ENCODE results near the gene KCTD15.

KCTD15 gene

DNA sequence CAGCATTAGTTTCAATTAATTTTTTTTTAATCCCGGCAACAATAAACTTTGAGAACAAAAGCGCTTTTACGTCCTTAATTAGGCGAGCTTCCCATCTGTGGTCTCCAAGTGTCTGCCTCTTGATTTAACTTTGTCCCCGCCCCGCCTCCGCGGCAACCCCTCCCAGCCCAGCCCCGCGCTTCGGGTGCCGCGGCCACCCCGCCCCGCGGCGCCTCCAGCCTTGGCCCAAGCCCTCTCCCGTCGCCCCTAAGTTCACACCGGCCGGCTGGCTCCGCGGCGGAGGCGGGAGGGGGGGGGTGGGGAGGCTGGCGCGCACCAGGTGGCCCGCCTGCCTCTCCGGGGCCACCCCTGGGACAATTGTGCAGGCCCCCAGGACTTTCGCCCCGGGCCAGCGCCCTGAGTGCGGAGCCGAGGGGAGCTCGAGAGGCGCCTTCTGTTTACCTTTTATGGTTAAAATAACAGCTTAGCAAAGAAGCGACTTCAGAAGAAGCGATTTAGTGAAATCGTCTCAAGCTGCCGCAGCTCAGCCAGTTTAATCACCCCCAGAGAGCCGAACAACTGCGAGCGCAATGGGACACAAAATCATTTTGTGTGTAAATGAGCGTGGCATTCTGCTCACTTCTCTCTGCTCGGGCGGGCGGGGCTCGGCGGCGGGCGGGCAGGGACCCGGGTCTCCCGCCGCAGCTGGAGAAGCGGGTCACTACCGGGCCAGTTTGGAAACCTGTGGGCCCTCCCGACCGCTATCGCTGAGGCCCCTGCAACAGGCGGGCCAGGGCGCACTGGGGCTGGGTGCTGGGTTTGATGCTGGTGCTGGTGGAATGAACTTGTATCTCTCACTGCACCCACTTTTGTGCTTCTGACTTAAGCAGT, 1.4 kb downstream of the KCTD15 start:
- peak overlapping the region; percentile 87 for H3K9ac ChIP-seq (ENCODE audit: low read depth, low read length)
- peaks cover 17% of the 10 kb centered on the region for H3K4me1 ChIP-seq (ENCODE audit: insufficient read depth, low read length)
- no peaks in the 10 kb centered on the region for H3K9me3 ChIP-seq (ENCODE audit: control insufficient read depth, insufficient read depth, low read length)
- peaks cover 6% of the 10 kb centered on the region; the same call in 1 of the 2 replicates for H3K36me3 ChIP-seq (ENCODE audit: insufficient read depth, low read length)

DNA sequence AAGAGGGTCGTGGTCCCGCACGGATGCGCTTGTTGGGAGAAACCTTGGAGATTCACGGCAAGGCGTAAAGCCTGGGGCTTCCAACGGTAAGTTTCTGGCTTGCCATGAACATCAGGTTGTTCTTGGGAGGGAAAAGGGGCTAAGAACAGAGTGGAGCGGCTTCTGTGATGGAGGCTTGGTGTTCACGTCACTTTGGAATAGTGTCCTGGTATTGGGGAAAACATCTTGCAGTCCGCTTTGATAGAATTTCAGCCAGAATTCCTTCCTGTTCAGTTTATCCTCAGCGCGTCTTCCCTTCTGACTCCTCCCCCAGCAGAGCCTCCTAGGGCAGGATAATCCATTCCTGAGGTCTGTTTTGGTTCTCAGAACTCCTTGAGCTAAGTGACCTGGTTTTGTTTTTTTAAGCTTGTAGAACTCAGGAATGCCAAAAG, 2.0 kb downstream of the KCTD15 start:
- H3K4me1 ChIP-seq (ENCODE audit: insufficient read depth, low read length), result peaks cover 17% of the 10 kb centered on the region
- H3K9me3 ChIP-seq (ENCODE audit: control insufficient read depth, insufficient read depth, low read length), result no peaks in the 10 kb centered on the region
- peak overlapping the region; percentile 80 for H3K9ac ChIP-seq (ENCODE audit: low read depth, low read length)
- peaks cover 6% of the 10 kb centered on the region; the same call in 1 of the 2 replicates for H3K36me3 ChIP-seq (ENCODE audit: insufficient read depth, low read length)

DNA sequence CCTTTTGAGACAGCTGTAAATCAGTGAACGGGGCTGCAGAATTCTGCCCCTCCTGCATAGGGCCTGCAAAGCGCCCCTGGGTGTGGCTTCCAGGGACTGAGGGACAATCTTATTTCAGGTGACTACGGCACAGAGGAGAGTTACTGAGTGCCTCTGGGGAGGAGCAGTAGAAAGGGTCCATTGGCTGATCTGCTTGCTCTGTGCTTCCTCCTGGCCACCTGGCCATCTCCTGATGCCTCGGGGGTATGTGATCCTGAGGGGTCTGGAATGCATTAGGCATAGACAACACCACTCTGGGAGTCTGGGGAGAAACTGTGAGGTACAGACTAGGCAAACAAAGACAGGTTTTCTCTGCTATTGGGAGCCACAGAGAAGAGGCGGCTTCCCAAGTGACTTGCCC, 2.8 kb downstream of the KCTD15 start:
- no peaks in the 10 kb centered on the region for H3K9me3 ChIP-seq (ENCODE audit: control insufficient read depth, insufficient read depth, low read length)
- H3K9ac ChIP-seq (ENCODE audit: low read depth, low read length), result peak overlapping the region; percentile 80; the same call in 1 of the 2 replicates
- peaks cover 9% of the 10 kb centered on the region; the same call in 1 of the 2 replicates for H3K36me3 ChIP-seq (ENCODE audit: insufficient read depth, low read length)
- peaks cover 13% of the 10 kb centered on the region for H3K4me1 ChIP-seq (ENCODE audit: insufficient read depth, low read length)

DNA sequence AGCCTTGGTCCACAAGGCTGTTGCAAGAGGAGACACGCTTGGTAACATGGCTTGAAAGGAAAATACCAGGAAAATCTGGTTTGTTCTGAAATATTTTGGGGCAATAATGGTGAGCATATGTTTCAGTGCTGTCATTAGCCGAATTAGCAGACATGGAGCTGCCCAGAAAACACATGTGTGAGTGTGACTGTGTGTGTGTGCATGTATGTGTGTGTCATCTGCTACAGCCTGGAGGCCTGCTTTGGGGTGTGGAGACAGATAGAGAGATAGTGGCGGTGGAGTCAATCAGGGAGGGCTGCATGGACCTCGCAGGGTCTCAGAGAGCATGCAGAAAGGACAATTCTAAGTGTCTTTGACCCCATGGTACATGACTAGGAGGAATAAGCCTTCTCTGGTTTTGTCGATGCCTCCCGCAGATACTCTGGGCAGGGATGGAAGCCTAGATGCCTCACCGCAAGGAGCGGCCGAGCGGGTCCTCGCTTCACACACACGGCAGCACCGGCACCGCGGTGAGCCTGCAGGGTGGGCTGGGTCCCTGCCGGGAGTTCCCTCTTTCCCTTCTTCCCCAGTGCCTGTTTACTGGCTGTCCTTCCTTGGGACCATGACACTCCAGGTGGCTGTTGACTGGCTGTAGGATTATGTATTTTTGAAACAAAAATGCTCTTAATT, 3.5 kb downstream of the KCTD15 start:
- Histone ChIP-seq H3K36me3 (ENCODE audit: insufficient read depth, low read length) (peaks cover 14% of the 10 kb centered on the region; the same call in 1 of the 2 replicates), H3K9me3 (ENCODE audit: control insufficient read depth, insufficient read depth, low read length) (no peaks in the 10 kb centered on the region), H3K9ac (ENCODE audit: low read depth, low read length) (no peak overlapping the region), H3K4me1 (ENCODE audit: insufficient read depth, low read length) (peaks cover 13% of the 10 kb centered on the region)

DNA sequence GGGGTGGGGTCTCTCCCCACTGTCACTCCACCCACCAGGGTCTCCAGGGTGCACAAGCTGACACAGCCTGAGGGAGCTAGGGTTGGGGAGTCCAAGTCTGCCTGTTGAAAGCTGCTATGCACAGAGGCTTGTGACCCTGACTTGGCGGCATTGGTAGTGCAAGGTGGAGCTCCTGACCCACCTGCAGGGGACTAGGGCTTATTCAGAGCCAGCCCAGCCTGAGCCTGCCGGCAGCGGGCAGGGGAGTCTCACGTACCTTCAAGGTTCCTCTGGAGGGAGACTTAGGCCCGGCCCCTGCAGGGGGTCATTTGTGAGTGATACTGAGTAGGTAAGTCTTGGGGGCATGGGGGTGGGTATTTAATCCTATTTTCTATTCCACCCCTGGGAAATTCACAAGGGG, 4.7 kb downstream of the KCTD15 start:
- peaks cover 13% of the 10 kb centered on the region for H3K4me1 ChIP-seq (ENCODE audit: insufficient read depth, low read length)
- no peak overlapping the region for H3K9ac ChIP-seq (ENCODE audit: low read depth, low read length)
- H3K36me3 ChIP-seq (ENCODE audit: insufficient read depth, low read length), result peaks cover 14% of the 10 kb centered on the region; the same call in 1 of the 2 replicates
- no peaks in the 10 kb centered on the region for H3K9me3 ChIP-seq (ENCODE audit: control insufficient read depth, insufficient read depth, low read length)

DNA sequence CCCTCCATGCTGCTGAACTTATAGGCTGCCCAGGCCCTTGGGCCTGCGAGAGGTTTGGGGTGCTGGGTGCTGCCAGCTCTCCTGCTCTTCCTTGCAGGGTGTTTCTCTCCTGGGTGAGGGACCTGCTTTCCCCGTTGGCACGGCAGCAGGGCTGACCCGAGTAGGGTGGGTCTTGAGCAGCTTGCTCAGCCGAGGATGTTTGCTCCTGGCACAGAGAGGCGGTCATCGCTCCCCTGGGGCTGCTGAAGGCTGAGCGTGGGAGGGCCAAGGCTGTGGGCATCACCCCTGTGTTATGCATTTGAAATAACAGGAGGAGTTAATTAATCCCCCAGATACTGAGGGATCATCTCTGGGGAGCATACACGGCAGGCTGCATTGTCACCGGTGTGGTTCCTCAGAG, 5.3 kb downstream of the KCTD15 start:
- Histone ChIP-seq H3K36me3 (ENCODE audit: insufficient read depth, low read length) (peaks cover 14% of the 10 kb centered on the region), H3K9me3 (ENCODE audit: control insufficient read depth, insufficient read depth, low read length) (no peaks in the 10 kb centered on the region), H3K9ac (ENCODE audit: low read depth, low read length) (no peak overlapping the region), H3K4me1 (ENCODE audit: insufficient read depth, low read length) (peaks cover 13% of the 10 kb centered on the region)

DNA sequence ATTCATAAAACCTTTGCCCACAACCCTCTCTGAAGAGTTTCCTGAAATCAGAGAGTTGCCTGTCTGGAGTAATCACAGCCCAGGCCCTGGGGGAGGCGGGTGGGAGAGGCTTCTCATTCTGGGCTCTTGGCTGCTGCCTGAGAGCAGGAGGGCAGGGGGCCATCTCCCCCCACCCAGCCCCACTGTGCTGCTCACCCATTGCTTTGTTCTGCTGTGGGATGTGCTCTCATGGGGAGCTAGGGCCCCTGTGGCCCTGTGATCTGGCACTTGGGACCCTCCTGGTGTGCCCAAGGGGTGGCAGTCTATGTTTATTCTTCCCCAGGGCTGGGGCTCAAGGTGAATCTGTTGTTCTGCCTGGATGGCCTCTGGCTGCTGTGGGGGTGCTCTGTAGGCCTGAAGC, 6.1 kb downstream of the KCTD15 start:
- no peaks in the 10 kb centered on the region for H3K9me3 ChIP-seq (ENCODE audit: control insufficient read depth, insufficient read depth, low read length)
- H3K36me3 ChIP-seq (ENCODE audit: insufficient read depth, low read length), result peaks cover 14% of the 10 kb centered on the region
- peaks cover 13% of the 10 kb centered on the region for H3K4me1 ChIP-seq (ENCODE audit: insufficient read depth, low read length)
- H3K9ac ChIP-seq (ENCODE audit: low read depth, low read length), result no peak overlapping the region

DNA sequence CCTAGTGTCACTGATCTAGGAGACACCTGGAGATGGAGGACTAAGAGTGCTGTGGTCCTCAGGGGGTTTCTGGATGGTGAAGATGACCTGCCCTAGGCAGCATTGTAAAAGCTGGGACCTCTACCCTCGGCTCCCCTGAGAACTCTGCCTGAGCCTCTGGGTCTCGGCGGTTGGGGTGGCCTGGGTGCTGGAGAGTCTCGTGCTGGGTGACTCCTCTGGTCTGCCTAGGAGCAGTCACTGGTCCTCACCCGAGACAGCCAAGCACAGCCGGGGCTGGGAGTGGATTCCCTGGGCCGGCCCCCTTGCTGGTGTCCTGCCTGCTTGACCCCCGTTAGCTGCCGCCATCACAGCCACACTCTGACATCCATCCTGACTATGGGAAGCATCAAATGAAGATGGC, 6.7 kb downstream of the KCTD15 start:
- Histone ChIP-seq H3K4me1 (ENCODE audit: insufficient read depth, low read length) (peaks cover 13% of the 10 kb centered on the region), H3K9ac (ENCODE audit: low read depth, low read length) (no peak overlapping the region), H3K36me3 (ENCODE audit: insufficient read depth, low read length) (peaks cover 14% of the 10 kb centered on the region), H3K9me3 (ENCODE audit: control insufficient read depth, insufficient read depth, low read length) (no peaks in the 10 kb centered on the region)

DNA sequence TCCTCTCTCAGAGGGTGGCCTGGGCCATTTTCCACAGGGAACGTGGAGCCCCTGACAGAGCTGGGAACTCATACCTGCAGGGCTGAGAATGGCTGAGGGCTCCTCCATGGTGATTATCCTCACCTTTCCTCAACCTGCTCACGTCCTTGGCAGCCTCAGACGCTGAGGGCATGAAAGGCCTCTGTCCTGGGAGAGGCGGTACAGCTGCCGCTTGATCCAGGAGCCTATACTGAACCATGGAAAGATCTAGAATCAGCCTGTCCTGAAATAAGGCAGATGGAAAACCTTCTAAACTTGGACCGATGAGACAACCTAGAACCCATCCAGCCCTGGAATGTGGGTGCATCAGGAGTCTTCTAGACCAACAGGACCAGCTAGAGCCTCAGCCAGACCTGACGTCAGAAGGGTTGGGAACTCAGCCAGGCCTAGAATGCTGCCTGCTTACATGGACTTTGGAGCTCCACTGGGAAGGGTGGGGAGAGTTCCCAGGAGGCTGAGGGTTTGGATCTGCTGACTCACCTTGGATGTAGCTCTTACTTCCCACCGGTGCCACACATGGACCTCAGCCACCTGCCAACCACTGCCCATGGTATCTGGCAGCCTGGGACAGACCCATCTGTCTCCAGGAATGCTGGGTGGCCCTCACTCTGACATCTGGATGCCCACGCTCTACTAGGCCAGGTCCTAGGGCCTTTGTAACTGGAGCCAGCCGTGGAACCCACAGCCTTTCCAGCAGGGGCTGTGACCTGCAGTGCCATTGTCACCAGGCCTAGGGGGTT, 7.5 kb downstream of the KCTD15 start:
- no peak overlapping the region for H3K9ac ChIP-seq (ENCODE audit: low read depth, low read length)
- H3K9me3 ChIP-seq (ENCODE audit: control insufficient read depth, insufficient read depth, low read length), result no peaks in the 10 kb centered on the region
- H3K4me1 ChIP-seq (ENCODE audit: insufficient read depth, low read length), result peaks cover 10% of the 10 kb centered on the region
- H3K36me3 ChIP-seq (ENCODE audit: insufficient read depth, low read length), result peaks cover 14% of the 10 kb centered on the region

DNA sequence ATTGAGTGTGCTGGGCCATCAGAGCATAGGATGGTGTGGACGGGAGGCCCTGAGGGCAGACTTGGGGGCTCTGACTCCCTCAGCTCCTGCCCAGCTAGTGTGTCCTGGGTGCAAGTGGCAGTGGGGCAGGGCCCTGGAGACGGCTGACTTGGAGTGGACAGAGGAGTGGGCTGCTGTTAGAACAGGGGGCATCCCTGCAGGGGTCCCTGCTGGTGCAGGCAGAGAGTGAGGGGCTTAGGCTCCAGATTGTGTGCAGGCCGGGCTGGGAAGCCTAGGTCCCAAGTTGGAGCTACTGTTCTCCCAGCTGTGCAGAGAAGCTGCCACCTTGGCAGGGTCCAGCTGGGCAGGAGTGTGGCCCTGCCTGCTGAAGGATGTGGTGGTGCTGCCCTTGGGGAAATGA, 8.6 kb downstream of the KCTD15 start:
- Histone ChIP-seq H3K9me3 (ENCODE audit: control insufficient read depth, insufficient read depth, low read length) (no peaks in the 10 kb centered on the region), H3K4me1 (ENCODE audit: insufficient read depth, low read length) (no peaks in the 10 kb centered on the region), H3K9ac (ENCODE audit: low read depth, low read length) (no peak overlapping the region), H3K36me3 (ENCODE audit: insufficient read depth, low read length) (peaks cover 14% of the 10 kb centered on the region)

DNA sequence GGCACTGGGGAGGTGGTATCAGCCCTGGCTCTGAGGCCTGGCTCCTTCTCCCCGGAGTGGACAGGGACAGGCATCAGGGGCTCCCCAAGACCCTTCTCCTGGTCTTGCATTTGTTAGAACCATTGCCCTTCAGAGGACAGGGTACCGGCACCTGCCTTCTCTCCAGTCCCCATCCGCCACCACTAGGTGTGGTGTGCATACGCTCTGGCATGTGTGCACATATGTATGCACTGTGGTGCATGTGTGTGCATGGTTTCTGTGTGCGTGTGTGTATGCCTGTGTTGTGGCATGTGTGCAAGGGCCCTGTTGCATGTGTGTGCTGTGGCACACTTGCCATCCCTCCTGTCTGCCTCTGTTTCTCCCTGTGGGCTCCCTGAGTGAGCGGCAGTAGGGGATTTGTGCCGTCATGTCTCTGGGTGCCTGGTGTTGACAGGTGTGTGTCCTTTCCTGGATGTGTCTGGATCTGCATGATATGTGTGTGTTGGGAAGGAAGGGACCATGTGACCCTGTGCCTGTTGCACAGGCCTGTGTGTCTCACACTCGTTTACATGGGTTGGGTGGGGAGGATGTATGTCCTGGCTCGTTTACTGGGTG, 9.3 kb downstream of the KCTD15 start:
- Histone ChIP-seq H3K36me3 (ENCODE audit: insufficient read depth, low read length) (peaks cover 9% of the 10 kb centered on the region), H3K9ac (ENCODE audit: low read depth, low read length) (no peak overlapping the region), H3K9me3 (ENCODE audit: control insufficient read depth, insufficient read depth, low read length) (no peaks in the 10 kb centered on the region), H3K4me1 (ENCODE audit: insufficient read depth, low read length) (no peaks in the 10 kb centered on the region)

DNA sequence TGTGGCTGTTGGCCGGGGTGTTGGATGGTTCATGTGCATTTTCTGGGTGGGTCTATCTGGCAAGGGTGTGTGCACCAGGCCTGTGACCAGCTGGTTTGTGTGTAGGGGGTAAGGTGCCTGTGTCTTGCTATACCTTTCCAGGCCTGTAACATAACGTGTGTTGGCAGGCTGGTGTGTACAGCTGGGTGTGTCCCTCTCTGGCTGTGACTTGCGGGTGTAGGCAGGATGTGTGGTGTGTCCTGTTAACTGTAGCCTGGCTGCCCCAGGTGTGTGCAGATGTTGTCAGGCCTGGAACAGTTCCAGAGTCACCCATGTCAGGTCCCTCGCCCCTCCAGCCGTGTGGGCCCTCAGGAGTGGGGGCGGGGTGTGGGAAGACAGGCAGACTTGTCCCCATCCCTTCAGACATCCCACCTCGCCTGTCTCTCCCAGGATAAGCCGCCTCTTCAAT, 9.8 kb downstream of the KCTD15 start:
- Histone ChIP-seq H3K36me3 (ENCODE audit: insufficient read depth, low read length) (peaks cover 8% of the 10 kb centered on the region), H3K9ac (ENCODE audit: low read depth, low read length) (no peak overlapping the region), H3K4me1 (ENCODE audit: insufficient read depth, low read length) (no peaks in the 10 kb centered on the region), H3K9me3 (ENCODE audit: control insufficient read depth, insufficient read depth, low read length) (no peaks in the 10 kb centered on the region)

DNA sequence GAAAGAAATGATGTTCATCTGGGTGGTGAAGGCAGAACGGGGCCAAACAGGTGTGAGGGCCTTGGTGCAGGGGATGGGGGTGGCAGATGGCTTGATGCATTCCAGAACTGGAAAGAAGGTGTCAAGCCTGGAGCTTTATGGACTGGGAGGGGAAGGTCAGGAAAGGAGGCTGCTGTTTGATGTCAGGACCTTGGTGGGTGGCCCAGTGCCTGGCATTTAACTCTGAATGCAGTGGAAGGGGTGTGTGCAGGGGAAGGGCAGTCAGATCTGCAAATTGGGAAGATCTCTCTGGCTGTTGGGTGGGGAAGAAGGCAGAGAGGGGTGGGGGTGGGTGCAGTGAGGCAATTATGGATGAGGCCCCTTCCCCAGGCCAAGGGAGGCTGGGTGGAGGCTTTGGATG, 11.7 kb downstream of the KCTD15 start:
- H3K9ac ChIP-seq (ENCODE audit: low read depth, low read length), result no peak overlapping the region
- no peaks in the 10 kb centered on the region for H3K4me1 ChIP-seq (ENCODE audit: insufficient read depth, low read length)
- H3K36me3 ChIP-seq (ENCODE audit: insufficient read depth, low read length), result peaks cover 8% of the 10 kb centered on the region
- no peaks in the 10 kb centered on the region for H3K9me3 ChIP-seq (ENCODE audit: control insufficient read depth, insufficient read depth, low read length)

DNA sequence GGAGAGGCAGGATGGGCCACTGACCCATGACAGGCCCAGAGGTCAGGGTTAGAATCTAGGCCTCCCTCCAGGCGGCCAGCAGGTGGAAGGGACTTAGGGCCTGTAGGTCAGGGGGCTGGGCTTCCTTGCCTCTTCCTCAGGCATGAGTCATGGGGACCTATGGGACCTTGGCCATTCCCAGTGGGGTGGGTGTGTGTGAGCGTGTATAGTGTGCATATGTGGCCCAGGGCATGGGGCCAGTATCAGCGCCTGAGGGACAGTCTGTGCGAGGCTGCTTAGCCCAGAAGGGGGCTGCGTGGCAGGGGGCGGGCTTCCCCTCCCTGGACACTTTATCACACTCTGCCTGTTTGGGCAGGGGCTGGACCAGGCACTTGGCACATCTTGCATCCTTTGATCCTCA, 13.3 kb downstream of the KCTD15 start:
- Histone ChIP-seq H3K9ac (ENCODE audit: low read depth, low read length) (no peak overlapping the region), H3K36me3 (ENCODE audit: insufficient read depth, low read length) (no peaks in the 10 kb centered on the region; the same call in none of the 2 replicates), H3K9me3 (ENCODE audit: control insufficient read depth, insufficient read depth, low read length) (no peaks in the 10 kb centered on the region)

More for the DNA sequence above, 13.3 kb downstream of the KCTD15 start:
- H3K4me1 ChIP-seq (ENCODE audit: insufficient read depth, low read length), result no peaks in the 10 kb centered on the region
